Endothelial cell of umbilical vein (primary cell): ENCODE data around the gene GALNT9. TPM values are rescaled to one million over a fixed set of nuclear protein-coding genes. Genes with fewer than 3 reads are reported as not detected.

Experiments used
- BruUV-seq: library from RNA; stranded (reverse); fragments of 400-500 nt; replicated peaks from 2 replicates; lab custom pipeline; 2021; lab: Mats Ljungman, UMichigan
- CTCF ChIA-PET: fragments of 300-600, 350-600 bp; sonication (Branson Sonifier 250); formaldehyde crosslinking; loops from one replicate; lab custom pipeline; 2021; ENCODE audit warnings: antibody characterized with exemption, inconsistent platforms; lab: Charles Lee
- POLR2A ChIA-PET: fragments of 300-600, 350-600 bp; sonication (Branson Sonifier 250); formaldehyde crosslinking; loops from one replicate; lab custom pipeline; 2021; ENCODE audit warnings: antibody characterized with exemption, inconsistent platforms; lab: Charles Lee
- DNase-seq: peaks from one replicate; pipeline ENCODE4 v3.0.0-alpha.2; 2011; ENCODE audit warnings: low read depth, low spot score
- FAIRE-seq: peaks from 2 replicates; lab custom pipeline; 2011; peaks lifted over from hg19 to GRCh38; lab: Jason Lieb, UNC
- H2AFZ ChIP-seq: 2 replicates; pipeline ENCODE4 v1.6.0; 2012; ENCODE audit warnings: low read depth, low read length, control low read depth, inconsistent platforms
- H3K27ac ChIP-seq: 2 replicates; pipeline ENCODE4 v1.5.1; 2011; ENCODE audit warnings: low read depth, mild to moderate bottlenecking, control low read depth, low read length, moderate library complexity; ENCODE audit not compliant: insufficient read depth
- H3K27me3 ChIP-seq, 2 experiments: 2 replicates each; pipeline versions ENCODE4 v1.6.0 to v1.6.1; 2011; ENCODE audit warnings: low read length in 2 of 2, mixed read lengths in 1 of 2; ENCODE audit not compliant: control insufficient read depth in 2 of 2, insufficient read depth in 2 of 2
- H3K36me3 ChIP-seq, 2 experiments: 2 replicates in 1 of 2; 3 replicates in 1 of 2; pipeline ENCODE4 v1.5.1; 2011; ENCODE audit warnings: low read length in 2 of 2, mild to moderate bottlenecking in 1 of 2, moderate library complexity in 1 of 2; ENCODE audit not compliant: control insufficient read depth in 2 of 2, insufficient read depth in 2 of 2; ENCODE audit errors: extremely low read depth in 1 of 2
- H3K4me1 ChIP-seq: 3 replicates; pipeline ENCODE4 v1.5.1; 2011; ENCODE audit warnings: mild to moderate bottlenecking, low read length; ENCODE audit not compliant: control insufficient read depth, insufficient read depth; ENCODE audit errors: extremely low read depth
- H3K4me2 ChIP-seq: 2 replicates; pipeline ENCODE4 v1.6.1; 2011; ENCODE audit warnings: low read length, control low read depth, mixed read lengths; ENCODE audit not compliant: insufficient read depth
- H3K4me3 ChIP-seq, 3 experiments: fragments of 200-600 bp in 1 of 3; sonication (generic), shearing (Covaris generic) in 1 of 3; replicated peaks in 1 of 3; 2 replicates each; pipeline ENCODE4 v1.5.1; 2011 to 2016; ENCODE audit warnings: control low read depth in 3 of 3, low read length in 3 of 3, mild to moderate bottlenecking in 2 of 3, inconsistent platforms in 1 of 3, low read depth in 1 of 3, moderate library complexity in 1 of 3; ENCODE audit not compliant: insufficient read depth in 1 of 3
- H3K79me2 ChIP-seq: 2 replicates; pipeline ENCODE4 v1.6.0; 2012; ENCODE audit warnings: low read length, inconsistent platforms; ENCODE audit not compliant: control insufficient read depth, insufficient read depth
- H3K9ac ChIP-seq: replicated peaks from 2 replicates; pipeline ENCODE3; 2011; ENCODE audit warnings: low read length, control low read depth; ENCODE audit not compliant: insufficient read depth; ENCODE audit errors: extremely low read depth
- H3K9me1 ChIP-seq: replicated peaks from 3 replicates; pipeline ENCODE4 v1.6.0; 2011; ENCODE audit warnings: mild to moderate bottlenecking, low read length; ENCODE audit not compliant: control insufficient read depth, insufficient read depth; ENCODE audit errors: extremely low read depth
- H3K9me3 ChIP-seq: replicated peaks from 2 replicates; pipeline ENCODE4 v1.5.1; 2012; ENCODE audit warnings: low read length, inconsistent platforms; ENCODE audit not compliant: control insufficient read depth, insufficient read depth
- H4K20me1 ChIP-seq: replicated peaks from 2 replicates; pipeline ENCODE3; 2011; ENCODE audit warnings: mild to moderate bottlenecking, low read length; ENCODE audit not compliant: control insufficient read depth, insufficient read depth; ENCODE audit errors: extremely low read depth
- CTCF ChIP-seq, 2 donors: IDR thresholded peaks; 1 replicate in 1 of 2; 2 replicates in 1 of 2; pipeline ENCODE4 v1.5.1; 2011; ENCODE audit warnings: low read length in 2 of 2, mild to moderate bottlenecking in 2 of 2, moderate library complexity in 2 of 2, control low read depth in 1 of 2, inconsistent platforms in 1 of 2, low read depth in 1 of 2; ENCODE audit not compliant: insufficient read depth in 1 of 2; ENCODE audit errors: extremely low read depth in 1 of 2
- EZH2 ChIP-seq: IDR thresholded peaks from 2 replicates; pipeline ENCODE4 v1.6.1; 2012; ENCODE audit warnings: borderline replicate concordance, low read depth, mild to moderate bottlenecking, moderate library complexity, low read length, inconsistent platforms; ENCODE audit not compliant: severe bottlenecking
- FOS ChIP-seq: IDR thresholded peaks from 2 replicates; pipeline ENCODE4 v1.6.1; 2011; ENCODE audit warnings: mild to moderate bottlenecking, low read length, moderate library complexity, borderline replicate concordance; ENCODE audit not compliant: insufficient read depth
- GATA2 ChIP-seq: IDR thresholded peaks from 2 replicates; pipeline ENCODE4 v1.7.0; 2011; ENCODE audit warnings: low read depth, mild to moderate bottlenecking, moderate library complexity, mixed read lengths, low read length; ENCODE audit not compliant: insufficient read length, insufficient read depth
- JUN ChIP-seq: IDR thresholded peaks from 2 replicates; pipeline ENCODE4 v1.6.1; 2011; ENCODE audit warnings: borderline replicate concordance, low read depth; ENCODE audit not compliant: insufficient read length, insufficient read depth
- MAX ChIP-seq: IDR thresholded peaks from 2 replicates; pipeline ENCODE4 v1.6.1; 2011; ENCODE audit not compliant: insufficient read depth, insufficient read length
- MYC ChIP-seq: IDR thresholded peaks from one replicate; pipeline ENCODE4 v1.6.1; 2011; ENCODE audit warnings: mild to moderate bottlenecking, low read depth, low read length
- POLR2A ChIP-seq: IDR thresholded peaks from 2 replicates; pipeline ENCODE4 v1.6.1; 2012; ENCODE audit warnings: low read depth, mild to moderate bottlenecking, control low read depth, low read length
- POLR2AphosphoS5 ChIP-seq: IDR thresholded peaks from 2 replicates; pipeline ENCODE4 v1.6.1; 2012; ENCODE audit warnings: low read depth, mild to moderate bottlenecking, control low read depth, low read length, moderate library complexity; ENCODE audit not compliant: insufficient read depth
- dilution Hi-C: fragments of 300-500 bp; cut with MboI; formaldehyde crosslinking; loops from one replicate; pipeline ENCODE4 v1.15.0; 2019; ENCODE audit warnings: low sequenced_read_pairs; ENCODE audit not compliant: extremely low pct_ligation_motif_present
- intact Hi-C: fragments of 100-400 bp; cut with micrococcal nuclease; formaldehyde crosslinking; loops from one replicate; pipeline ENCODE4 v1.10.0; 2022
- polyA plus RNA-seq, 4 experiments: library from polyadenylated mRNA; depleted of rRNA in 3 of 4; stranded (reverse) in 3 of 4; unstranded in 1 of 4; fragments of >200 nt; gene quantifications; 2 replicates each; pipeline versions ENCODE4 v1.2.1 to v1.2.3, GENCODE V29; 2011 to 2012; ENCODE audit warnings: missing spikeins in 1 of 4
- total RNA-seq: library from RNA; stranded (reverse); gene quantifications from 2 replicates; pipeline ENCODE4 v1.2.3, GENCODE V29; 2021

GALNT9 gene
- total and polyA plus RNA-seq, 2 donors (not counting 3 experiments of a cell fraction or from before 2014, with no cell fraction given) = 0.14 to 0.73 TPM

DNA sequence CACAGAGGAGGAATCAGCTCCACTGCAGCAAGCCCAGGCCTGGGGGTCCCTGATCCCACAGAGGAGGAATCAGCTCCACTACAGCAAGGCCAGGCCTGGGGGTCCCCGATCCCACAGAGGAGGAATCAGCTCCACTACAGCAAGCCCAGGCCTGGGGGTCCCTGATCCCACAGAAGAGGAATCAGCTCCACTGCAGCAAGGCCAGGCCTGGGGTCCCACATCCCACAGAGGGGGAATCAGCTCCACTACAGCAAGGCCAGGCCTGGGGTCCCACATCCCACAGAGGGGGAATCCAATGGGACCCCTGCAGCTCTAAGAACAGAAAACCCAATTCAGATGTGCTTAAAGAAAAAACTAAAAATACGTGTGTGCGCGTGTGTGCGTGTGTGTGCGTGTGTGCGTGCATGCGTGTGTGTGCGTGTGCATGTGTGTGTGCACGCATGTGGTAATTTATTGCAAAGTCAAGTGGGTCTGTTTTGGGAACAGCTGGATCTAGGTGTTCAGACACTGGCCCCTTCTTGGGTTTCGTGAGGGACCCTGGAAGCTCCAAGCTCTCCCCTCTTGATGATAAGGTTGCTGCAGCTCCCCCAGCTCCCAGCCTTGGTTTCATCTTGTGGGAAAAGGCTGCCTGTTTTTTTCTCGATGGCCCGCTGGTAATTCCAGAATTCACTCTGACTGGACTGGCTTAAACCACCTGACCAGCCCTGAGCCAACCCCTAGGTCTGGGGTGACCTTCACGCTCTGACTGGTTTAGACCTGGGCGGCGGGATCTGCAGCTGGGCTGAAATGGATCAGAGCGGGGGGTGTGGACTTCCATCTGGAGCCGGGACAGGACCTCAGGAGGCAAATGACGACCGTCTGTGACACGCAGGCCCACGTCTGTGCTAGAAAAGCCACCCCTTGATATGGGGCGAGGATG is 47.1 kb downstream of the GALNT9 start:
- no peak overlapping the region for H3K27ac ChIP-seq
- no TSS peak for BruUV-seq
- H3K9me1 ChIP-seq = no peaks in the 10 kb centered on the region
- no peak for FAIRE-seq
- TF ChIP-seq FOS (no peak), EZH2 (no peak), POLR2AphosphoS5 (no peak), JUN (no peak), POLR2A (no peak), MYC (no peak), MAX (no peak), GATA2 (no peak), CTCF (IDR thresholded peaks at IDR 0.05; ENCODE audit: extremely low read depth in 1 of 2, insufficient read depth in 1 of 2, low read depth in 1 of 2, low read length in 2 of 2) (no peak)
- H3K27me3 ChIP-seq = no peaks in the 10 kb centered on the region
- intact Hi-C loops (no loop called here), dilution Hi-C loops (no loop called here)
- POLR2A ChIA-PET = no interaction called here
- no peaks in the 10 kb centered on the region for H3K9me3 ChIP-seq
- H3K9ac ChIP-seq = no peak overlapping the region
- no peaks in the 10 kb centered on the region for H4K20me1 ChIP-seq
- H3K79me2 ChIP-seq = no peaks in the 10 kb centered on the region
- no peaks in the 10 kb centered on the region for H3K4me1 ChIP-seq
- H3K4me2 ChIP-seq = no peak overlapping the region
- H3K36me3 ChIP-seq = no peaks in the 10 kb centered on the region
- no peak overlapping the region for H2AFZ ChIP-seq
- H3K4me3 ChIP-seq = no peak overlapping the region
- CTCF ChIA-PET = no interaction called here
- DNase-seq = no peak
